ENCODE results near the gene ABLIM2. TPM values are rescaled to one million over a fixed set of nuclear protein-coding genes. Genes with fewer than 3 reads are reported as not detected.

Gene ABLIM2
- total and polyA plus RNA-seq, 2 of the 8 experiments (the other 6 are each of a cell fraction or from before 2014, with no cell fraction given) = 2.8 to 3.0 TPM

GRCh38 chr4:7960017-7960789, 198.4 kb downstream of the ABLIM2 start:
- no peak overlapping the region for H3K27ac ChIP-seq (ENCODE audit: low read depth, low read length)
- no peak overlapping the region for H3K4me3 ChIP-seq (ENCODE audit: extremely low read depth in 1 of 4, insufficient read depth in 2 of 4, low read depth in 3 of 4, low read length in 4 of 4)
- H3K4ac ChIP-seq (replicated peaks; ENCODE audit: insufficient read length, low read depth, low read length) = no peak overlapping the region
- H3K18ac ChIP-seq (ENCODE audit: extremely low read depth, low read length) = peak overlapping the region; percentile 5; the same call in 1 of the 2 replicates
- 92% methylated on average over 11 of the region's 11 CpGs; no CpG with 5 or more reads in 1 of the 2 experiments for WGBS, 2 experiments (ENCODE audit: extremely low coverage in 1 of 2, insufficient coverage in 1 of 2, insufficient read length in 1 of 2, insufficient replicate concordance in 2 of 2, low coverage in 1 of 2, low lambda C conversion rate in 2 of 2, missing lambda C conversion rate in 1 of 2)
- H3K79me2 ChIP-seq (ENCODE audit: control insufficient read depth in 1 of 2, insufficient read depth in 2 of 2, low read length in 2 of 2) = no peaks in the 10 kb centered on the region
- peak overlapping the region; percentile 85; the same call in 1 of the 2 replicates for H2BK12ac ChIP-seq (ENCODE audit: low read depth, low read length)
- H3K79me1 ChIP-seq (ENCODE audit: low read depth, low read length) = no peaks in the 10 kb centered on the region
- peak overlapping the region; percentile 97; the same call in 1 of the 2 replicates for H2BK15ac ChIP-seq (ENCODE audit: low read length)
- peak overlapping the region; percentile 52; the same call in 1 of the 2 replicates for H2BK5ac ChIP-seq (ENCODE audit: low read depth, low read length)
- H3K27me3 ChIP-seq (replicated peaks in 1 of 4; ENCODE audit: control insufficient read depth in 3 of 4, extremely low read depth in 1 of 4, insufficient read depth in 3 of 4, low read length in 3 of 4) = no peaks in the 10 kb centered on the region
- ChIA-PET CTCF (ENCODE audit: partially characterized antibody) (interaction anchor here (1.0 to 4.3 kb wide), 8 partner anchors 8 to 155 kb away, joined by 3 to 28 read pairs (median 5); partner anchors contain the start of gene AFAP1), POLR2A (ENCODE audit: partially characterized antibody) (interaction anchor here (0.9 kb wide), 1 partner anchor 20 kb away, joined by 5 read pairs; no protein-coding TSS in a partner anchor)
- H3K36me3 ChIP-seq (ENCODE audit: control insufficient read depth in 2 of 4, insufficient read depth in 4 of 4, low read length in 3 of 4) = no peaks in the 10 kb centered on the region
- H2BK20ac ChIP-seq (ENCODE audit: low read length) = peak overlapping the region; percentile 87
- H3K56ac ChIP-seq (replicated peaks; ENCODE audit: insufficient read length, low read depth, low read length) = no peak overlapping the region
- H3K14ac ChIP-seq (ENCODE audit: insufficient read length) = no peak overlapping the region
- no peak overlapping the region for H2AFZ ChIP-seq (ENCODE audit: low read length)
- DNase-seq (ENCODE audit: low read depth in 1 of 2, low spot score in 2 of 2) (no peak), FAIRE-seq (no peak)
- TF ChIP-seq SRF (IDR thresholded peaks at IDR 0.05; ENCODE audit: low read depth, low read length) = no peak
- no peak for TF ChIP-seq SP1 (IDR thresholded peaks at IDR 0.05; ENCODE audit: low read depth, low read length)
- TF ChIP-seq POLR2A (IDR thresholded peaks at IDR 0.05; ENCODE audit: control extremely low read depth in 1 of 2, low read depth in 2 of 2, low read length in 2 of 2) = no peak
- TF ChIP-seq SP4 (IDR thresholded peaks at IDR 0.05; ENCODE audit: low read length) = no peak
- TF ChIP-seq TAF7 (optimal IDR thresholded peaks at IDR 0.05; ENCODE audit: borderline replicate concordance, low read depth, low read length) = no peak
- no peak for TF ChIP-seq CBX8 (IDR thresholded peaks at IDR 0.05; ENCODE audit: borderline replicate concordance, low read depth, low read length)
- TF ChIP-seq CHD1 (IDR thresholded peaks at IDR 0.05; ENCODE audit: low read depth, low read length) = no peak
- no peak for TF ChIP-seq E2F6 (IDR thresholded peaks at IDR 0.05)
- no peak for TF ChIP-seq CHD2 (IDR thresholded peaks at IDR 0.05; ENCODE audit: low read length)
- TF ChIP-seq CEBPB (IDR thresholded peaks at IDR 0.05; ENCODE audit: low read depth, low read length) = no peak
- TF ChIP-seq TBP (IDR thresholded peaks at IDR 0.05; ENCODE audit: low read depth, low read length) = no peak
- no peak overlapping the region for H3K4me2 ChIP-seq (ENCODE audit: insufficient read depth in 1 of 2, low read depth in 2 of 2, low read length in 2 of 2)
- no peak overlapping the region for H4K8ac ChIP-seq (ENCODE audit: extremely low read depth, insufficient read depth, low read length)
- H4K20me1 ChIP-seq (replicated peaks in 1 of 2; ENCODE audit: control insufficient read depth in 1 of 2, insufficient read depth in 2 of 2, low read length in 2 of 2) = no peaks in the 10 kb centered on the region
- peak overlapping the region; percentile 89 for H4K91ac ChIP-seq (replicated peaks; ENCODE audit: insufficient read length, low read length)
- H4K5ac ChIP-seq (ENCODE audit: insufficient read length, low read depth, low read length) = no peak overlapping the region
- 0 out of 2 replicates have a peak overlapping the region, but pooled peaks have one; percentile 57 for H2AK5ac ChIP-seq (ENCODE audit: low read depth, low read length)
- no peak overlapping the region for H3K9ac ChIP-seq (replicated peaks in 1 of 4; ENCODE audit: extremely low read depth in 1 of 4, low read depth in 3 of 4, low read length in 3 of 4)
- H3K23me2 ChIP-seq (ENCODE audit: low read depth, low read length) = no peaks in the 10 kb centered on the region
- H3K4me1 ChIP-seq (replicated peaks in 1 of 4; ENCODE audit: control insufficient read depth in 3 of 4, insufficient read depth in 4 of 4, low read length in 3 of 4) = peaks cover 3 to 12% (median 7%) of the 10 kb centered on the region in 4 experiments
- H3K23ac ChIP-seq (ENCODE audit: insufficient read length) = no peak overlapping the region
- H3K9me3 ChIP-seq (ENCODE audit: insufficient read depth in 2 of 2, low read depth in 1 of 2, low read length in 1 of 2) = no peaks in the 10 kb centered on the region
- H2BK120ac ChIP-seq (replicated peaks; ENCODE audit: low read depth, low read length) = peak overlapping the region; percentile 31

All from H1 (cell line).